ENCODE measurements around the gene SWI5. TPM values are rescaled to one million over a fixed set of nuclear protein-coding genes. Genes with fewer than 3 reads are reported as not detected.
"Not testable (repeated sequence)": the region's sequence is repeated elsewhere in the genome, so short reads cannot be mapped to it uniquely, and the experiment has no call there.

Gene SWI5
- polyA plus RNA-seq (2012; ENCODE audit: insufficient read depth, insufficient read length, low read depth): 15.7 TPM

GRCh38 chr9:128276008-128276573, at the start of gene SWI5:
Gene SWI5 (plus strand): TSS chr9:128276276.
- peak within 1 kb of the TSS; percentile 90 for H3K4me3 ChIP-seq (ENCODE audit: low read depth, low read length)
- H3K4me1 ChIP-seq: no peaks in the 10 kb centered on the region
- H3K9me3 ChIP-seq: no peaks in the 10 kb centered on the region
- no peaks in the 10 kb centered on the region for H3K36me3 ChIP-seq
- peak; percentile 100 for DNase-seq
- no peaks in the 10 kb centered on the region for H3K27me3 ChIP-seq
- no peak for TF ChIP-seq CTCF (IDR thresholded peaks at IDR 0.05; ENCODE audit: low read depth, low read length)

GRCh38 chr9:128226412-128226801, 49.7 kb upstream of the SWI5 start:
- Histone ChIP-seq H3K27me3 (no peaks in the 10 kb centered on the region), H3K9me3 (no peaks in the 10 kb centered on the region), H3K4me1 (no peaks in the 10 kb centered on the region), H3K36me3 (peaks cover 13% of the 10 kb centered on the region), H3K4me3 (ENCODE audit: low read depth, low read length) (no peak overlapping the region)
- TF ChIP-seq CTCF (IDR thresholded peaks at IDR 0.05; ENCODE audit: low read depth, low read length): no peak
- no peak for DNase-seq

- H3K9me3 ChIP-seq; H3K27me3 ChIP-seq; H3K4me1 ChIP-seq; H3K36me3 ChIP-seq; DNase-seq; H3K4me3 ChIP-seq (ENCODE audit: low read depth, low read length): not testable (repeated sequence)
Observed at GRCh38 chr9:128230897-128231296, 45.2 kb upstream of the SWI5 start.

GRCh38 chr9:128231638-128232527, 44.2 kb upstream of the SWI5 start:
- H3K4me3 ChIP-seq (ENCODE audit: low read depth, low read length): no peak overlapping the region
- no peaks in the 10 kb centered on the region for H3K9me3 ChIP-seq
- no peak for DNase-seq
- TF ChIP-seq CTCF (IDR thresholded peaks at IDR 0.05; ENCODE audit: low read depth, low read length): no peak
- H3K27me3 ChIP-seq: no peaks in the 10 kb centered on the region
- H3K36me3 ChIP-seq: no peaks in the 10 kb centered on the region
- no peaks in the 10 kb centered on the region for H3K4me1 ChIP-seq

GRCh38 chr9:128232528-128233428, 43.3 kb upstream of the SWI5 start:
- Histone ChIP-seq H3K4me3 (ENCODE audit: low read depth, low read length) (no peak overlapping the region), H3K9me3 (no peaks in the 10 kb centered on the region), H3K36me3 (no peaks in the 10 kb centered on the region), H3K27me3 (no peaks in the 10 kb centered on the region), H3K4me1 (no peaks in the 10 kb centered on the region)
- no peak for TF ChIP-seq CTCF (IDR thresholded peaks at IDR 0.05; ENCODE audit: low read depth, low read length)
- peak; percentile 9 for DNase-seq

- peak; percentile 10 for DNase-seq
- TF ChIP-seq CTCF (IDR thresholded peaks at IDR 0.05; ENCODE audit: low read depth, low read length): no peak
- H3K27me3 ChIP-seq: no peaks in the 10 kb centered on the region
- no peaks in the 10 kb centered on the region for H3K9me3 ChIP-seq
- no peaks in the 10 kb centered on the region for H3K4me1 ChIP-seq
- H3K4me3 ChIP-seq (ENCODE audit: low read depth, low read length): no peak overlapping the region
- no peaks in the 10 kb centered on the region for H3K36me3 ChIP-seq
Observed at GRCh38 chr9:128233817-128234406, 42.2 kb upstream of the SWI5 start.
